SK-N-SH (cell line): Measurements from ENCODE around the gene NRN1L. TPM values are rescaled to one million over a fixed set of nuclear protein-coding genes. Genes with fewer than 3 reads are reported as not detected.

Experiments used
- CTCF ChIA-PET: fragments of 300-600, 350-600 bp; formaldehyde crosslinking; extraction: SDS; loops from one replicate; lab custom pipeline; 2021; lab: Yijun Ruan, JAX
- POLR2A ChIA-PET: fragments of 350-600 bp; sonication (Branson Sonifier 250); formaldehyde crosslinking; extraction: SDS; loops from one replicate; lab custom pipeline; 2020; ENCODE audit warnings: antibody characterized with exemption, inconsistent platforms; lab: Yijun Ruan, JAX
- DNase-seq: peaks from one replicate; pipeline ENCODE4 v3.0.0; 2012
- H2AFZ ChIP-seq: fragments of 200-600 bp; sonication (generic); 2 replicates; pipeline ENCODE4 v1.8.1; 2016; ENCODE audit warnings: antibody characterized with exemption, mild to moderate bottlenecking, low read depth
- H3F3A ChIP-seq: fragments of 200-600 bp; sonication (generic); replicated peaks from 2 replicates; pipeline ENCODE3; 2016; ENCODE audit warnings: antibody characterized with exemption, mild to moderate bottlenecking; ENCODE audit not compliant: insufficient read depth
- H3K27ac ChIP-seq, 2 experiments: fragments of 200-500 bp in 1 of 2; fragments of 200-600 bp in 1 of 2; sonication (Bioruptor generic) in 1 of 2; sonication (generic), shearing (Covaris generic) in 1 of 2; 2 replicates each; pipeline versions ENCODE4 v1.5.1 to v1.6.1; 2014 to 2016; ENCODE audit warnings: low read depth in 2 of 2, inconsistent platforms in 1 of 2, low read length in 1 of 2, mild to moderate bottlenecking in 1 of 2, mixed read lengths in 1 of 2
- H3K27me3 ChIP-seq: fragments of 200-600 bp; sonication (generic), shearing (Covaris generic); 2 replicates; pipeline ENCODE4 v1.6.1; 2016; ENCODE audit warnings: mixed run types; ENCODE audit not compliant: insufficient read depth
- H3K36me3 ChIP-seq, 2 experiments: fragments of 200-500 bp in 1 of 2; fragments of 200-600 bp in 1 of 2; sonication (Bioruptor generic) in 1 of 2; sonication (generic) in 1 of 2; replicated peaks in 1 of 2; 2 replicates each; pipeline versions ENCODE3 to v1.5.1; 2014 to 2016; ENCODE audit warnings: low read length in 1 of 2, mild to moderate bottlenecking in 1 of 2; ENCODE audit not compliant: insufficient read depth in 2 of 2, control insufficient read depth in 1 of 2
- H3K4me1 ChIP-seq, 2 experiments: fragments of 200-500 bp in 1 of 2; fragments of 200-600 bp in 1 of 2; sonication (Bioruptor generic) in 1 of 2; sonication (generic), shearing (Covaris generic) in 1 of 2; 2 replicates each; pipeline versions ENCODE4 v1.5.1 to v1.6.1; 2014 to 2016; ENCODE audit warnings: low read depth in 1 of 2, low read length in 1 of 2, mixed run types in 1 of 2; ENCODE audit not compliant: insufficient read depth in 2 of 2, control insufficient read depth in 1 of 2
- H3K4me2 ChIP-seq: fragments of 200-600 bp; sonication (generic), shearing (Covaris generic); 2 replicates; pipeline ENCODE4 v1.6.1; 2017; ENCODE audit warnings: mixed run types
- H3K4me3 ChIP-seq, 2 experiments: fragments of 200-500 bp in 1 of 2; fragments of 200-600 bp in 1 of 2; sonication (Bioruptor generic) in 1 of 2; sonication (generic), shearing (Covaris generic) in 1 of 2; 2 replicates each; pipeline versions ENCODE4 v1.5.1 to v1.8.1; 2014 to 2016; ENCODE audit warnings: low read depth in 2 of 2, inconsistent platforms in 1 of 2, low read length in 1 of 2, mild to moderate bottlenecking in 1 of 2, mixed read lengths in 1 of 2, moderate library complexity in 1 of 2
- H3K79me2 ChIP-seq: fragments of 200-600 bp; sonication (generic); 2 replicates; pipeline ENCODE4 v1.8.1; 2017; ENCODE audit warnings: mild to moderate bottlenecking; ENCODE audit not compliant: insufficient read depth
- H3K9ac ChIP-seq: fragments of 200-600 bp; sonication (generic); 2 replicates; pipeline ENCODE4 v1.6.1; 2017; ENCODE audit warnings: mixed run types
- H3K9me2 ChIP-seq: fragments of 200-600 bp; sonication (generic); 2 replicates; pipeline ENCODE4 v1.6.1; 2017; ENCODE audit warnings: mixed run types
- H3K9me3 ChIP-seq: fragments of 200-600 bp; sonication (generic); 2 replicates; pipeline ENCODE4 v1.6.1; 2017; ENCODE audit warnings: mixed run types, mild to moderate bottlenecking, moderate library complexity
- H4K20me1 ChIP-seq: fragments of 200-600 bp; sonication (generic); 2 replicates; pipeline ENCODE4 v1.6.1; 2017; ENCODE audit warnings: mild to moderate bottlenecking, mixed run types; ENCODE audit not compliant: insufficient read depth
- CHD2 ChIP-seq: fragments of 150-350 bp; IDR thresholded peaks from 2 replicates; pipeline ENCODE4 v1.6.1; 2018; ENCODE audit warnings: low read length; ENCODE audit not compliant: partially characterized antibody
- GABPA ChIP-seq: IDR thresholded peaks from 2 replicates; pipeline ENCODE4 v1.4.0; 2012; ENCODE audit warnings: low read depth, mild to moderate bottlenecking
- MEF2A ChIP-seq: IDR thresholded peaks from 2 replicates; pipeline ENCODE4 v1.4.0; 2012; ENCODE audit warnings: low read depth, borderline replicate concordance
- NFIC ChIP-seq: IDR thresholded peaks from 2 replicates; pipeline ENCODE4 v1.4.0; 2012; ENCODE audit warnings: borderline replicate concordance
- POLR2AphosphoS5 ChIP-seq: IDR thresholded peaks from 2 replicates; pipeline ENCODE4 v1.6.1; 2012; ENCODE audit warnings: low read depth, low read length
- RAD21 ChIP-seq: IDR thresholded peaks from 2 replicates; pipeline ENCODE4 v1.6.1; 2012; ENCODE audit warnings: mild to moderate bottlenecking, low read length
- SIN3A ChIP-seq: IDR thresholded peaks from 2 replicates; pipeline ENCODE4 v1.6.1; 2012; ENCODE audit warnings: low read depth, mild to moderate bottlenecking, low read length, moderate library complexity, borderline replicate concordance
- WGBS: methylation state at CpG from one replicate; pipeline ENCODE4 v1.1.6; 2017; ENCODE audit warnings: low lambda C conversion rate; 5-methylcytosine and 5-hydroxymethylcytosine counted together
- polyA plus RNA-seq, 3 experiments: library from polyadenylated mRNA; depleted of rRNA; stranded (reverse); fragments of >200 nt; gene quantifications; 2 replicates each; pipeline ENCODE4 v1.2.3, GENCODE V29; 2012
- TF ChIP-seq, protein P1 (sequence below): fragments of 150-350 bp; IDR thresholded peaks from 2 replicates; pipeline ENCODE4 v1.6.1; 2017; ENCODE audit warnings: antibody characterized with exemption, low read length, low read depth, borderline replicate concordance
- TF ChIP-seq, protein P2 (sequence below): IDR thresholded peaks from 2 replicates; pipeline ENCODE4 v1.6.1; 2012; ENCODE audit warnings: mild to moderate bottlenecking, low read depth, low read length, moderate library complexity

Gene NRN1L
- polyA plus RNA-seq, 1 of the 3 experiments (the other 2 are of a cell fraction), result 0.41 TPM

DNA sequence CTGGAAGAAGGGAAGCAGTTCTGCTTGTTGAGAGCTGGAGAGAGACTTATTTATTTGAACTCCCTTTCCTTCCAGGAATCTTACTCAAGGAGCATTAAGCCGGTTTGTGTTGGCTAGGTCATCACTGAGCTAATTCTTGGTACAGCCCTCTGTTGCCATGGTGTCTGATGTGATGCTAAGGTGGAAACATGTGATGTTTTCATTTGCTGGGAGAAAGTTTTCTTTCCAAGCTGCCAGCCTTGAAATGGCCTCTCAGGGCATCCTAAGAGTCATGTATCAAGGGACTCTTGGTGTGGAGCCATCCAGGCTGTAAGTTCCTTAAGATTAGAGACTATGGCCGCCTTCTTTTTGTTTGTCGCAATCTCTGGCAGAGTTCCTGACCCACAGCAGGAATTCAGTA lies 12.5 kb downstream of the NRN1L start:
- Histone ChIP-seq H3K36me3 (no peaks in the 10 kb centered on the region), H2AFZ (no peak overlapping the region), H3F3A (no peaks in the 10 kb centered on the region), H3K27ac (no peak overlapping the region), H3K27me3 (no peaks in the 10 kb centered on the region), H3K9ac (no peak overlapping the region), H3K79me2 (peaks cover 88% of the 10 kb centered on the region), H3K4me3 (no peak overlapping the region), H4K20me1 (peaks cover 12% of the 10 kb centered on the region), H3K9me2 (no peaks in the 10 kb centered on the region), H3K9me3 (no peaks in the 10 kb centered on the region), H3K4me2 (no peak overlapping the region), H3K4me1 (peaks cover 10 to 11% of the 10 kb centered on the region in 2 experiments; a peak in 2 of 4 replicates)
- POLR2A ChIA-PET, result no interaction called here
- no peak for DNase-seq
- TF ChIP-seq, protein P1, sequence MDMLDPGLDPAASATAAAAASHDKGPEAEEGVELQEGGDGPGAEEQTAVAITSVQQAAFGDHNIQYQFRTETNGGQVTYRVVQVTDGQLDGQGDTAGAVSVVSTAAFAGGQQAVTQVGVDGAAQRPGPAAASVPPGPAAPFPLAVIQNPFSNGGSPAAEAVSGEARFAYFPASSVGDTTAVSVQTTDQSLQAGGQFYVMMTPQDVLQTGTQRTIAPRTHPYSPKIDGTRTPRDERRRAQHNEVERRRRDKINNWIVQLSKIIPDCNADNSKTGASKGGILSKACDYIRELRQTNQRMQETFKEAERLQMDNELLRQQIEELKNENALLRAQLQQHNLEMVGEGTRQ, result no peak
- no peak for TF ChIP-seq GABPA
- WGBS, result 94% methylated on average over 3 of the region's 3 CpGs
- CTCF ChIA-PET, result interaction anchor here (1.0 to 2.5 kb wide), 5 partner anchors 11 to 31 kb away, joined by 4 to 10 read pairs (median 6); no protein-coding TSS in a partner anchor

DNA sequence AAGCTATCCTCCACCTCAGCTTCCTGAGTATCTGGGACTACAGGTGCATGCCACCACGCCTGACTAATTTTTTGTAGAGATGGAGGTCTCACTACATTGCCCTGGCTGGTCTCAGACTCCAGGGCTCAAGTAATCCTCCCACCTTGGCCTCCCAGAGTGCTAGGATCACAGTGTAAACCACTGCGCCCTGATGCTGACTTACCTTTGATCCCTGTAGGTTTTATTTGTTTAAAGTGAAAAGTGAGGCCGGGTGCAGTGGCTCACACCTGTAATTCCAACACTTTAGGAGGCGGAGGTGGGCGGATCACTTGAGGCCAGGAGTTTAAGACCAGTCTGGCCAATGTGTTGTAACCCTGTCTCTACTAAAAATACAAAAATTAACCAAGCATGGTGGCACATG lies 17.0 kb downstream of the NRN1L start:
- H3K9ac ChIP-seq, result no peak overlapping the region
- H3K4me1 ChIP-seq, result no peaks in the 10 kb centered on the region
- H3K4me2 ChIP-seq, result no peak overlapping the region
- TF ChIP-seq POLR2AphosphoS5, result no peak
- CTCF ChIA-PET, result interaction anchor here (2.5 kb wide), 1 partner anchor 18 kb away, joined by 10 read pairs; no protein-coding TSS in a partner anchor
- no peak for DNase-seq
- H3K27ac ChIP-seq, result no peak overlapping the region
- H3K36me3 ChIP-seq, result no peaks in the 10 kb centered on the region
- no peaks in the 10 kb centered on the region for H3K9me3 ChIP-seq
- POLR2A ChIA-PET, result no interaction called here
- H4K20me1 ChIP-seq, result peaks cover 12% of the 10 kb centered on the region
- H2AFZ ChIP-seq, result no peak overlapping the region
- peaks cover 53% of the 10 kb centered on the region for H3K79me2 ChIP-seq
- no peaks in the 10 kb centered on the region for H3K9me2 ChIP-seq
- WGBS, result 98% methylated on average over 5 of the region's 5 CpGs
- H3K4me3 ChIP-seq, result no peak overlapping the region
- H3F3A ChIP-seq, result no peaks in the 10 kb centered on the region
- no peaks in the 10 kb centered on the region for H3K27me3 ChIP-seq

DNA sequence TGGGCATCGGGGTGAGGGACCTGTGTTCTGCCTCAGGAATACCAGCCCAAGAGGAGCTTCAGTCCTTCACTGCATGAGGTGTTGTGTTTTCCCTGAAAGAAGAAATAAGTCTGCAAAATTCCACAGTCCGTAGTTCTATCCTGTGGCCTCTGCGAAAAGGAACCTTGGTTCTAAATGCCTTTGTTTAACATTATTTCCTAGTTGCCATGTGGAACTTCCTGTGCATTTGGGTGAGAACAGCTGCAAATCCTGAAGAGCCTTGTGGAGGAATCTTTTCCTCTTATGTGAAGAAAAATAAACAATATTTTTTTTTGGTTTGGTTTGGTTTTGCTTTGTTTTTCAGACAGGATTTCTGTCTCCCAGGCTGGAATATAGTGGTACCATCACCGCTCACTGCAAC lies 18.1 kb downstream of the NRN1L start:
- no peaks in the 10 kb centered on the region for H3K36me3 ChIP-seq
- H3K4me1 ChIP-seq, result no peaks in the 10 kb centered on the region
- no peaks in the 10 kb centered on the region for H3K9me2 ChIP-seq
- TF ChIP-seq SIN3A (no peak), MEF2A (no peak), RAD21 (no peak), NFIC (no peak), CHD2 (no peak)
- TF ChIP-seq, protein P1, result no peak
- TF ChIP-seq, protein P2, sequence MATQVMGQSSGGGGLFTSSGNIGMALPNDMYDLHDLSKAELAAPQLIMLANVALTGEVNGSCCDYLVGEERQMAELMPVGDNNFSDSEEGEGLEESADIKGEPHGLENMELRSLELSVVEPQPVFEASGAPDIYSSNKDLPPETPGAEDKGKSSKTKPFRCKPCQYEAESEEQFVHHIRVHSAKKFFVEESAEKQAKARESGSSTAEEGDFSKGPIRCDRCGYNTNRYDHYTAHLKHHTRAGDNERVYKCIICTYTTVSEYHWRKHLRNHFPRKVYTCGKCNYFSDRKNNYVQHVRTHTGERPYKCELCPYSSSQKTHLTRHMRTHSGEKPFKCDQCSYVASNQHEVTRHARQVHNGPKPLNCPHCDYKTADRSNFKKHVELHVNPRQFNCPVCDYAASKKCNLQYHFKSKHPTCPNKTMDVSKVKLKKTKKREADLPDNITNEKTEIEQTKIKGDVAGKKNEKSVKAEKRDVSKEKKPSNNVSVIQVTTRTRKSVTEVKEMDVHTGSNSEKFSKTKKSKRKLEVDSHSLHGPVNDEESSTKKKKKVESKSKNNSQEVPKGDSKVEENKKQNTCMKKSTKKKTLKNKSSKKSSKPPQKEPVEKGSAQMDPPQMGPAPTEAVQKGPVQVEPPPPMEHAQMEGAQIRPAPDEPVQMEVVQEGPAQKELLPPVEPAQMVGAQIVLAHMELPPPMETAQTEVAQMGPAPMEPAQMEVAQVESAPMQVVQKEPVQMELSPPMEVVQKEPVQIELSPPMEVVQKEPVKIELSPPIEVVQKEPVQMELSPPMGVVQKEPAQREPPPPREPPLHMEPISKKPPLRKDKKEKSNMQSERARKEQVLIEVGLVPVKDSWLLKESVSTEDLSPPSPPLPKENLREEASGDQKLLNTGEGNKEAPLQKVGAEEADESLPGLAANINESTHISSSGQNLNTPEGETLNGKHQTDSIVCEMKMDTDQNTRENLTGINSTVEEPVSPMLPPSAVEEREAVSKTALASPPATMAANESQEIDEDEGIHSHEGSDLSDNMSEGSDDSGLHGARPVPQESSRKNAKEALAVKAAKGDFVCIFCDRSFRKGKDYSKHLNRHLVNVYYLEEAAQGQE, result no peak
- no peak overlapping the region for H3K4me3 ChIP-seq
- H4K20me1 ChIP-seq, result peaks cover 10% of the 10 kb centered on the region; the same call in 1 of the 2 replicates
- no peaks in the 10 kb centered on the region for H3F3A ChIP-seq
- no peaks in the 10 kb centered on the region for H3K9me3 ChIP-seq
- no peak overlapping the region for H3K27ac ChIP-seq
- 97% methylated on average over 4 of the region's 4 CpGs for WGBS
- no peak overlapping the region for H3K9ac ChIP-seq
- CTCF ChIA-PET, result interaction anchor here (1.2 to 1.6 kb wide), 2 partner anchors 19 to 32 kb away, joined by 3 read pairs; no protein-coding TSS in a partner anchor
- DNase-seq, result no peak
- POLR2A ChIA-PET, result no interaction called here
- peaks cover 42% of the 10 kb centered on the region for H3K79me2 ChIP-seq
- no peak overlapping the region for H2AFZ ChIP-seq
- H3K27me3 ChIP-seq, result no peaks in the 10 kb centered on the region
- no peak overlapping the region for H3K4me2 ChIP-seq
